Activated CD8-positive, alpha-beta memory T cell treated with anti-CD3 and anti-CD28 coated beads, Interleukin-2, amount 50 U/mL, for 24 hours (primary cell): Measurements from ENCODE around the gene AHRR.

Source experiments
- DNase-seq: peaks from one replicate; pipeline ENCODE4 v3.0.0-alpha.2; 2020; ENCODE audit errors: extremely low read depth

Gene AHRR

DNA sequence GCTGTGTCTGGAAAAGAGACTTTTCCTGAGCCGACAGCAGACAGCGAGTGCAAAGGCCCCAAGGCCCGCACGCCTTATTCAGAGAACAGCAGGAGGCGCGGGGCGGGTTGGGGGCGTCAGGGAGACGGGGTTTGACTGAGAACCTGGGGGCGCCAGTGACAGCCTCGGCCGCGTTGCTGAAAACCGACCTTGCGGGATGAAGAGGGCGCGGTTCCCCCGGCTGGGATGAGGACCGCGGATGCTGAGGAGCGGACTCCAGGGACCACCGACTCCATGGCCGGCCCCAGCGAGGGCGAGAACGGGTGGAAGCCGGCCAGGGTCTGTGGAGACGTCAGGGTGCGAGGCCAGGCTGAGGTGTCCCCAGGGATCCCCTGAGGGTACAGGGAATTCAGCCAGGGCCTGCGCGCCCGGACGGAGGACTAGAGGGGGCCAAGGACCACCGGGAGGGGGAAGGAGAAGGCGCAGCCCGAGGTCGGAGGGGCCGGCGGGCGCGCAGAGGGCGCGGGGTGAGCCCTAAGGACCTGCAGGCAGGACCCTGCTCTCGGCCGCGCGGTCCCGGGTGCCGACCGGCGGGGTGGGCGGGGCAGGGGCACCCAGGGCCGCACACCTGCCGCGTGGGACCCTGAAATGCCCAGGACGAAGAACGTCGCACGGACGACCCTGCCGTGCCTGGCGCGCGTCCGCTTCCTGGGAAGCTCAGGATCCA is 837 bp upstream of the AHRR start:
- DNase-seq = no peak

DNA sequence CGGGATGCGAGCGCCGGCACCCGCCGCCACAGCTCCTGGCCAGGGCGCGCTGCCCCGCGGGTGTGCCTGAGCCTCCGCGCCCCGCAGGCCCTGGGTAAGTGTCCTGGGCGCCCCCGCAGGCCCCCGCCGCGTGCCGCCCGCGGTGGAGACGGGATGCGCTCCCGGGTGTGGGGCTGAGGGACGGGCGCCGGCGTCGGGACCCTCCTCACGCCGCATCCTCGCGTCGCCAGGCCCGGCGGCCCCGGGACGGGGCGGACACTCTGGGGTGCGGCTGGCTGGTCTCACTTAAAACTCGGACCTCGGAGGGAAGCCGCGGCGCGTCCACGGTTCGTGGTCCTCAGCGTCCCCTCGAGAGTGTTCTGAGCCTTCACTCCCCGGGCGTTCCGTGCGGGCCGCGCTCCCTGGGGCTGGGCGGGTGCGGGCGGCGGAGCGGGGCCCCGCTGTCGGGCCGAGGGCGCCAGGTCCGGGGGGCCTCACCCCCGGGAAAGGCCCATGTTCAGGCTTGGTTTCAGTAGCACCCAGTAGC is 275 bp downstream of the AHRR start:
- no peak for DNase-seq

DNA sequence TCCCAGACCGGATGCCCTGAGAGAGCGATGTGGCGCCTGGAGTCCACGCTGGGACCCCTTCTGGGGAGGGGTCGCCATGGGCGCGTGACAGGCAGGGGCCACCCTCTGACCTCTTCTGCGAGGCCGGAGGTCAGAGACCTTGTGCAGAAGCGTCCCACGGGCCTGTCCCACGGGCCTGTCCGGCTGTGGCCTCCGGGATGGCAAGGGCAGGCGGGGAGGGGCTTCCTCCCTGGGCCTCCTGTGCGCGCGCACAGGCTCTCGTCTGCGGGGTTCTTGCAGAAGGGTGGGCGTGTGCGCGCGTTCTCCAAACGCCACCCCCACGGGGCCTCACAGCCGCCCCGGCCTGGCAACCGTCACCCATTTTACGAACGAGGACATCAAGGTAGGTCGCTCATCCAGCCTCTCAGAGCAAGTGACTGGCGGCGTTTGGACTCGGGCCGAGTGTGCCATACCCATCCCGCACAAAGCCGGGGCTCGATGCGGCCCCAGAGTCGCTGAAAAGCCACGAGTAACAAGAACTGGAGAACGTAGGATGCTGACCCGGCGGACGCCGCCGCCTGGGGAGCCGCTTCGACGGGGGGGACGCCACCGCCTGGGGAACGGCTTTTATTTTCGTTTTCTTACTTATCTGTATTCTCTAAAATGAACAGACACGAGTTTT is 897 bp downstream of the AHRR start:
- DNase-seq = no peak

DNA sequence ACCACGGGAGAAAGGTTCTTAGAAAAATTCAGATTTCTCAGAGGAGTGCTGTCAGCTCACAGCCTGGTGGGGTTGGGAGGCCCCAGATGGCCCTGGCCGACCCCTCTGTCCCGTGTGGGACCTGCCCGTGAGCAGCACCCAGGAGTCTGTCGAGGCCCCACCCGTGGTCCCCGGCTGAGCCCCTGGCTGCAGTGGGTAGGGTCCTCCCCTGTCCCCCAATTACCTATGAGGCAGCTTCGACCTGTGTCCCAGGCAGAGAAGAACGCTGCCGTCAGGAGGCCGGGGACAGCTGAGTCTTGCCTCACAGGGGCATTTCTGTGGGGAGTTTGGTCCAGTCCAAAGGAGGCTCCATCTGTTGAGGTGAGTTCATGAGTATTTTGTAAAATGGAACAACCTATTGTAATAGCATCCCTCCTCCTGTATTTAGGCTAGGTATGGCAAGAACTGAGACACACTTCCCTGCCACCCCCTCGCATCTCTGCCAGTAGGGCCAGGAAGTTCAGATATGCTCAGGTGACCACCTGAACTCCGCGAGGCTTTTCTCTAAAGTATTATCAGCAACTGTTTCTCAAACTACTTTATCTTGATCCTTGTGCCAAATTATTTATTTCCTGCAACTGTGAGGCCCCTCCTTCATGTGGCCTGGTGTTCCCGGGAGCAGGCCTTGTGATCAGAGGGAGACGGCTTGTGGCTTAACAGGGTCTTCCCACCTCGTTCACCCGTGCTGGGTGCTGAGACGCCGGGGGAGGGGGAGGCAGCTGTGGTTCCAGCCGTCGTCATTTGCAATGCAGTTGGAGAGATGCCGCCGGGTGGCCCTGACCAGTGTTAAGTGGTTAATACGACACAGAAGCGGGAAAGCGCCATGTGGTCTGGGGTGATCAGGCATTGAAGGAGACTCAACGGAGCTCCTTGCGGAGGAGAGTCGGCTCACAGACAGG is 1.7 kb downstream of the AHRR start:
- DNase-seq = no peak

DNA sequence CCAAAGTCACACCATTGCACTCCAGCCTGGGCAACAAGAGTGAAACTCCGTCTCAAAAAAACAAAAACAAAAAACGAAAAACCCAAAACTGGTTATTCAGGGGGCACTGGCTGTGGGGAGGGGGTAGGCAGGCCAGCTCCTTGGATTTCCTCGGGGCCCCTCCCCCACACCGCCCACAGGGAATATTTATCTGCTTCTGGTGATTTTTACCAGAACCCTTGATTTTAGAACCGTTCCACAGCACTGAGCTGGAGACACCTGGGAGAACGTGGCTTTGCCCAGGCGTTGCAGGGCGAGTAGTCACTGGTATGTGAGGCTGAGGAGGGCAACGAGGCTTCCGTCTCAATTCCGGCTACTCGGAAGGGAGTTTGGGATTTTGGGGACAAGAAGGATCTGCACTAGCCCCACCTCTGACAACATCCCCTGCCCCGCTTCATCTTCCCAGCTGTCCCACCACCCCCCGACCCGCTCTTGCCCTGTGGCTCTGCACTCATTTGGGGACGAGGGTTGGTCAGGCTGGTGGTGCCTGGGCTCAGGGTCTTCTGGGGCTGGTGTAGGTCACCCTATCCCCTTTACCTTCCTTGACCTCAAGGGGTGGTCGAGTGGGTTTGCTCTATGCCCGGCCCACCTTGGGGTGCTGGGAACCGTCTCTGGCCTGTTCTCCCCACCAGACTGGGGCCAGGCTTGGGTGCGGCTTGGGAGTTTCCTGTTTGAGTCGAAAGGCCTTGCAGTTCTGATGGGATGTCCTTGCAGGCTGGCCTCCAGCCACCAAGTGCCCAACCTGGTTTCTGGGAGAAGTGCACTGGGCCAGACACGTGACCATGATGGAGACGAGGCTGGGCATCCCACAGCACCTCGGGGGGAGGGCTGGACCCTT is 3.5 kb downstream of the AHRR start:
- no peak for DNase-seq

DNA sequence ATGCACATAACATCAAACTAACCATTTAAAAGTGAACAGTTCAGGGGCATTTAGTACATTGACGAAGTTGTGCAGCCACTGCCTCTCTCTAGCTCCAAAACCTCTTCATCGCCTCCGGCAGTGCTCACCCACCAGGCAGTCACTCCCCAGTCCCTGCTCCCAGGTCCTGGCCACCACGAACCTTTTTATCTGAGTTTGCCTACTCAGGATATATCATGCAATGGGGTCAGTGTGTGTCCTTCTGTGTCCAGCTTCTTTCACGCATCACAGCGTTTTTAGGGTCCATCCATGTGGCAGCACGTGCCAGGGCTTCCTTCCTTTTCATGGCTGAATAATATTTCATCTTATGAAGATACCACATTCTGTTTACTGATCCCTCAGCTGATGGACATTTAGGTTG is 4.6 kb downstream of the AHRR start:
- DNase-seq = no peak

DNA sequence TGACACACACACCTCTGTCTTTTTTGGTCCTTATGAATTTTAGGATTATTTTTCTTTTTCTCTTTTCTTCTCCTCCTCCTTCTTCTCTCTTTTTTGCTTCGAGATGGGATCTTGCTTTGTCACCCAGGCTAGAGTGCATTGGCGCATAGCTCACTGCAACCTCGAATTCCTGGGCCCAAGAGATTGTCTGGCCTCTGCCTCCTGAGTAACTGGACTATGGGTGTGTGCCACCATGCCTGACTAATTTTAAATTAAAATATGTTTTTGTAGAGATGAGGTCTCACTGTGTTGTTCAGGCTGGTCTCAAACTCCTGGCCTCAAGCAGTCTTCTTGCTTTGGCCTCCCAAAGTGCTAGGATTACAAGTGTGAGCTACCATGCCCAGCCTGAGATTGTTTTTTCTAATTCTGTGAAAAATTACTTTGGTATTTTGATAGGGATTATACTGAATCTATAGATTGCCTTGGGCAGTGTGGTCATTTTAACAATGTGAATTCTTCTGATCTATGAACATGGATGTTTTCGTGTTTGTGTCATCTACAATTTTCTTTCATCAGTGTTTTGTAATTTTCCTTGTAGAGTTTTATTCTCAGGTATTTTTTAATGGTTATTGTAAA is 7.7 kb downstream of the AHRR start:
- DNase-seq = no peak

DNA sequence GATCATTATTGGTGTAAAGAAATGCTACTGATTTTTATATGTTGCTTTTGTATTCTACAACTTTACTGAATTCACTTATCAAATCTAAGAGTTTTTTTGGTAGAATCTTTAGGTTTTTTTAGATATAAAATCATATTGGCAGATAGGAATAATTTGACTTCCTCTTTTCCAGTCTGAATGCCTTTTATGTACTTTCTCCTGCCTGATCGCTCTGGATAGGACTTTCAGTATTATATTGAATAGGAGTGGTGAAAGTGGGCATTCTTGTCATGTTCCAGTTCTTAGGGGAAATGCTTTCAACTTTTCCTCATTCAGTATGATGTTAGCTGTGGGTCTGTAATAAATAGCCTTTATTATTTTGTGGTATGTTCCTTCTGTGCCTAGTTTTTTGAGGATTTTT is 8.3 kb downstream of the AHRR start:
- no peak for DNase-seq

DNA sequence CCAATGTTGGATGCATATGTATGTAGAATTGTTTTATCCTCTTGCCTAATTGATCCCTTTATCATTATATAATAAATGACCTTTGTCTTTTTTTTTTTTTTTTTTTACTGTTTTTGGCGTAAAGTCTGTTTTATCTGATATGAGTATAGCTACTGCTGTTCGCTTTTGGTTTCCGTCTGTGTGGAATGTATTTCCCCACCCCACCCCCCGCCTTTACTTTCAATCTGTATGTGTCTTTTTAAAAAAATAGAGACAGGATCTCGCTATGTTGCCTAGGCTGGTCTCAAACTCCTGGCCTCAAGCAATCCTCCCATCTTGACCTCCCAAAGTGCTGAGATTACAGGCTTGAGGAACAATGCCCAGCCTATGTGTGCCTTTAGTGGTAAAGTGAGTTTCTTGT is 11.3 kb downstream of the AHRR start:
- DNase-seq = no peak

DNA sequence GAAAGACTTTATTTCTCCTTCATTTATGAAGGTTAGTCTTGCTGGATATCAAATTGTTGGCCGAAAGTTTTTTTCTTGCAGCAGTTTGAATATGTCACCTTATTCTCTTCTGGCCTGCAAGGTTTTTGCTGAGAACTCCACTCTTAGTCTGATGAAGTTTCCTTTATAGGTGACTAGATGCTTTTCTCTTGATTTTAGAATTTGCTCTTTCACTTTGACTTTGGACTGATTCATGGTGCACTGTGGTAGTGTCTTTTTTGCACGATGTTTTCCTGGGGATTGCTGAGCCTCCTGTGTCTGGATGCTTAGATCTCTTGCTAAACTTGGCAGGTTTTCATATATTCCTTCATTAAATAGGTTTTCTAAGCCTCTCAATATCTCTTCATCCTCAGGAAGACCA is 12.4 kb downstream of the AHRR start:
- no peak for DNase-seq

DNA sequence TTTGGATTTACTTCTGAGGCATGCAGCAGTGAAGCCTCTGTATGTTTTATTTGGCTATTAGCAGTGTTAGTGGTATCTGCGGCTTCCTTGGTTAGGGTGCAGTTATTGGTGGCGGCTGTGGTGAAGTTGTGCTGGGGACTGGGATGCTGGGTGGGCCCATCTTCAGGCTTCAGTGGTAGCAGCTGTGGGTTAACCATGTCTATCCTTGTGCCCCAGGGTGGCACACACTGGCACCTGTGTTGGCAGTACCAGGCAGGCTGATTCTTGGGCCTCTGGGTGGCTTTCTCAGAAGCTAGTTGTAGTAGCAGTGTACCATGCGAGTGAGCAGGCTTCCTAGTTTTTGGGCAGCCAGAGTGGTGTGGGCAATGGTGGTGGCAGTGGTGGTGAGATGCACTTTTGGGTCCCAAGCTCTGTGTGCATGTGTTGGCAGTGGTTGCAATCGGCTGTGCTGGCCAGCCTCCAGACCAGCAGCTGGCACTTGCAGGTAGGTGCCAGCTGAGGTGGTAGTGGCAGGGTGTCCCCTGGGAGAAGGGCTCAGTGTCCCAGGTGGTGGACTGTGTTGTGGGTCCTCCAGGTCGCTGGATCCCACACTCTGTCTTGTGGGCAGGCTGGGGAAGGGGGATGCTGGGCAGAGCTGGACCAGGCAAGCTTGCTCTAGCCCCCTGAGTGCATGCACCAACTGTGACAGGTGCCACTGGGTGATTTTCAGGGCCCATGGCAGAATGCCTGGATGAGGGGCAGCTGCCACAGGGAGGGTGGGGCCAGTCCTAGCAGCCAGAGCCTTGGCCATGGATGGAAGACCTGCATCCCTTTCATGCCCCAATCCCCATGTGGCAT is 13.6 kb downstream of the AHRR start:
- DNase-seq = no peak

DNA sequence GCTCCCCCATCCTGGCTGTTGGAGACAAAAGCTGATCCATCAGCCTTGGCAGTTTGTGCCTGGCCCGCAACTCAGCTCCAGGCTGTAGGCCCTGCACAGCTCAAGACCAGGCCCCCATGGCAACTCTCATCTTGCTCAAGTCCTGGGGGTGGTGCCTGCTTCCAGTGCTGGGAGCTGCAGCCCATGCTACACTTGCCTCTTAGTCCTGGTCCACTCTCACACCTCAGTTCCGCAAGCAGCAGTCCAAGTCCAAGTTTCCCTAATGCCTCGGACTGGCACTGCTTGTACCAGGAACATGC is 14.2 kb downstream of the AHRR start:
- DNase-seq = no peak

DNA sequence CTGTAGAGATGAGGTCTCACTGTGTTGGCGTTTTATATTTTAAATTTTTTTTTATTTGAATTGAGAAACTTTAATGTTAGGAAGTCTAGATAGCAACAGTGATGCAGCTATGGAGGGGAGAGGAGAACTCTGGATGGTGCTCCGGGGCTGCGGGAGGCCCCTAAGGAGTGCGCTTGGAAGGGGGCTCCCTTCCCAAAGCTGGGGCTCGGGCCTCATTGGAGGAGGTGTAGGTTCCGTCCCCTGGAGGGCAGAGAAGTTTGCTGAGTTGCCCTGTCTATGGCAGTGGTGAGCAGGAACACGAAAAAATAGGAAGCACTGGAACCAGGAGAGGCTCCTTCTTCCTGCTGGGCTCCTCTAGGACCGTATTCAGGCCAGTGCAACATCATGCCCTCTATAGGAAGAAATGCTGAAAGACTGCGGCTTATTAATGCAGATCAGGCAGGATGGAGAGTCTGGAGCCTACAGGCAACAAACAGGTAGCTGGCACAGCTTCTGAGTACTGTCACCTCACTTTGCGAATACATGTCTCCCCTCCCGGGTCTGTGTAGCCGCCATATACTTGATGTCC is 16.1 kb downstream of the AHRR start:
- no peak for DNase-seq

DNA sequence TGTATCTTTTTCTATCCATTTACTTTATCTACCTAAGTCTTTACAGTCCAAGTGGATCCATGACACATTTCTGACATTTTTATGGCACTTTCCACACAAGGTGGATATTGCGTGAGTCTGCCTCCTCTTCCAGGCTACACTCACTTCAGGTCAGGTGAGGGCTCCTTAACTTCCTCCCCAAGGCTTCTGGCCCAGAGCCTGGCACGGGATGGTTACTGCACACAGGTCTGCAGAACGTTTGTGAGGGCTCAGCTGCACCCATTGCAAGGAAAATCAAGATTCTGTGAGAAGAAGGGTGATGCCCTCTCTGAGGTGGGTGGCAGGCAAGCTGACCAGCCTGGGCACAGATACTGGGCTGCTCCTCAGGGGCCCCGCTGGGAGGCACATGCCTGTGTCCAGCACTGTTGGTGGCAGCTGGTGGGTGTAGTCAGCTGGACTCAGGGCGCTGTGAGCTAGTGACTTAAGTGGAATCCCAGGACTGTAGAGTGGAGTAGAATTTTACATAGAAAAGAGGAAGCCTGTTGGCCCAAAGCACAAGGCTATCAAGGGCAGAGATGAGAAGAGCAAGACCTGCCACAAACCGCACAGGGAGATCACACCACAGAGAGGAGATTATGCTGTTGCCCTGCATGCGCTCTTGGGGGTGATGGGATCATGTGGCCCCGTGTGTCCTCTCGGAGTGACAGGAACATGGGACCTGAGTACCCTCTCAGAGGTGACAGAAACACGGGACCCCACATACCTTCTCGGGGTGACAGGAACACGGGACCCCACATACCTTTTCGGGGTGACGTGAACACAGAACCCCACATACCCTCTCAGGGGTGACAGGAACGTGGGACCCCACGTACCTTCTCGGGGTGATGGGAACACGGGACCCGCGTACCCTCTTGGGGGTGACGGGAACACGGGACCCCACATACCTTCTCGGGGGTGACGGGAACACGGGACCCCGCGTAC is 21.3 kb downstream of the AHRR start:
- DNase-seq = no peak

DNA sequence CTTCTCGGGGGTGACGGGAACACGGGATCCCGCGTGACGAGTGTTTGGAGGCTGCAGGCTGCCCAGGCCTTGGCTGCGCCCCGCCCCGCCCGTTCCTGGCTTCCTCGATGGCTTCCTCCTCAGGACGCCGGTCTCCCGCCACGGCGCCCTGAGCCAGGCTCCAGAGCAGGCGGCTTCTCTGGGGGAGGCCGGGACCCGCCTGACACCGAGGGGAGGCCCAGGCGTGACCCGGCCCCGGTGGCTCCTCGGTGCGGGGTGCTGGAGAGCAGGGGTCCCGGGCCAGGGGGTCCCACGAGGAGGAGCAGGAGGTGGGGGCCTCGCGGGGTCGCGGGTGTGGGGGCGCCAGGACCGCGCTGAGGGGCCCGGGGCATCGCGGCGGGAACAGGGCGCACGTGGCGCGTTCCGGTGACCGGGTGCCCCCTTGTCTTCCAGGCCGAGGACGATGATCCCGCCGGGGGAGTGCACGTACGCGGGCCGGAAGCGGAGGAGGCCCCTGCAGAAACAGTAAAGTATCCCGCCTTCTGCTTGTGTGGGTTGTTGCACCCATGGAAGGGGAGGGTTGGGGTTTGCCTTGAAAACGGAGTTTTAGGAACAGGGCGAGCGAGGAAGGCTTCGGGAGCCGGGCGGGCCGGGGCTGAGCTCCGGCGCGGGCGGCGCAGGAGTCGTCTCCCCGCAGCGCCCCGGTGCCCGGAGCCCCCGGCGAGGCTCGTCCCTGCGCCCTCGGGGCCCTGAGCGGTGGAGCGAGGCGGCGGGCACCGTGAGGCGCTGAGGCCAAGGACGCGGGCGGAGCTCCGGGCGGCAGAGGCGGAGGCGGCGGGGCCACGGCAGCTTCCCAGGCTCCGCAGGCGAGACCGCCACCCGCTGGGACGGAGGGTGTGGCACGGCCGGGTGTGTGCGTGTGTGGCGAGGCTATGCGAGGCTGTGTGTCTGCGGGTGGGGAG is 22.2 kb downstream of the AHRR start:
- DNase-seq = no peak

DNA sequence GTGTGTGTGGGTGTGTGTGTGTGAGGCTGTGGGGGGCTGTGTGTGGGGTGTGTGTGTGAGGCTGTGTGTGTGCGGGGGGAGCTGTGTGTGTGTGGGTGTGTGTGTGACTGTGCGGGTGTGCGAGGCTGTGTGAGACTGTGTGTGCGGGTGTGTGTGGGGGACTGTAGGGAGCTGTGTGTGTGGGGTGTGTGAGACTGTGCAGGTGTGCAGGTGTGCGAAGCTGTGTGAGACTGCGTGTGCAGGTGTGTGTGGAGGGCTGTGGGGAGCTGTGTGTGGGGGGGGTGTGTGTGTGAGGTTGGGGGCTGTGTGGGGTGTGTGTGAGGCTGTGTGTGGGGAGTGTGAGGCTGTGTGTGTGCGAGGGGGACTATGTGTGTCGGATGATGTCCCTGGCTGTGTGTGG is 23.2 kb downstream of the AHRR start:
- DNase-seq = no peak

DNA sequence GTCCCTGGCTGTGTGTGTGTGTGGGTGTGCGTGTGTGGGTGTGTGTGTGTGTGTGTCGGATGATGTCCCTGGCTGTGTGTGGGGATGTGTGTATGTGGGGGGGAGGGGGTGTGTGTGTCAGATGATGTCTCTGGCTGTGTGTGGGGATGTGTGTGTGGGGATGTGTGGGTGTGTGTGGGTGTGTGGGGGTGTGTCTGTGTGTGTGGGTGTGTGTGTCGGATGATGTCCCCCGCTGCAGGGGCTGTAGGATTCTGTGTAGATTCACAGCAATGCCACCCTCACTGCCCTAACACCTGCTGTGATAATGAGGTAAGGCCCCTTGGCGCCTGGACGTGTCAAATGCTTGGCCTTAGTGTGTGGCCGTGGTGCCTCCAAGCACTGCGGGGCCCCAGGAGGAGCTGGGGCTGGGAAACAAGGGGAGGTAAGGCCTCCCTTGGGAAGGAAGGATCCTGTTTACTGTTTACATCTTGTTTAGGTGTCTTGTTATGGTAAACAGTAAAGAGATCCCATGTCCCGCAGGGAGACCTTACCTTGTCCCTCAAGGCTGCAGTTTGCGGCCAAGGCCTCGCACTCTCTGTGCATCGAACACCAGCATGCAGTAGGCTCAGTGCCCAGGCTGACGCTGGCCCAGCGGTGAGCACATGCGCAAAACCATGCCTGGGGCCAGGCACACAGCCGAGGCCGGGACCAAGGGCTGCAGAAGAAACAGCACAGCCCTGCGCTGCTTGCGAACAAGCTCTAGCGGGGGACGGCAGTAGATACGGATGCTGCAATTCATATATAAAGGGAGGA is 24.1 kb downstream of the AHRR start:
- no peak for DNase-seq
